Stimulated activated CD4-positive, alpha-beta T cell treated with anti-CD3 and anti-CD28 coated beads, Interleukin-15, amount 100 ng/mL, for 24 hours (primary cell): ENCODE data around the gene SH3BP1.
"Not testable (repeated sequence)": the region's sequence is repeated elsewhere in the genome, so short reads cannot be mapped to it uniquely, and the experiment has no call there.

Source experiments
- DNase-seq: peaks from one replicate; pipeline ENCODE4 v3.0.0-alpha.2; 2020

The SH3BP1 gene, protein sequence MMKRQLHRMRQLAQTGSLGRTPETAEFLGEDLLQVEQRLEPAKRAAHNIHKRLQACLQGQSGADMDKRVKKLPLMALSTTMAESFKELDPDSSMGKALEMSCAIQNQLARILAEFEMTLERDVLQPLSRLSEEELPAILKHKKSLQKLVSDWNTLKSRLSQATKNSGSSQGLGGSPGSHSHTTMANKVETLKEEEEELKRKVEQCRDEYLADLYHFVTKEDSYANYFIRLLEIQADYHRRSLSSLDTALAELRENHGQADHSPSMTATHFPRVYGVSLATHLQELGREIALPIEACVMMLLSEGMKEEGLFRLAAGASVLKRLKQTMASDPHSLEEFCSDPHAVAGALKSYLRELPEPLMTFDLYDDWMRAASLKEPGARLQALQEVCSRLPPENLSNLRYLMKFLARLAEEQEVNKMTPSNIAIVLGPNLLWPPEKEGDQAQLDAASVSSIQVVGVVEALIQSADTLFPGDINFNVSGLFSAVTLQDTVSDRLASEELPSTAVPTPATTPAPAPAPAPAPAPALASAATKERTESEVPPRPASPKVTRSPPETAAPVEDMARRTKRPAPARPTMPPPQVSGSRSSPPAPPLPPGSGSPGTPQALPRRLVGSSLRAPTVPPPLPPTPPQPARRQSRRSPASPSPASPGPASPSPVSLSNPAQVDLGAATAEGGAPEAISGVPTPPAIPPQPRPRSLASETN

DNA sequence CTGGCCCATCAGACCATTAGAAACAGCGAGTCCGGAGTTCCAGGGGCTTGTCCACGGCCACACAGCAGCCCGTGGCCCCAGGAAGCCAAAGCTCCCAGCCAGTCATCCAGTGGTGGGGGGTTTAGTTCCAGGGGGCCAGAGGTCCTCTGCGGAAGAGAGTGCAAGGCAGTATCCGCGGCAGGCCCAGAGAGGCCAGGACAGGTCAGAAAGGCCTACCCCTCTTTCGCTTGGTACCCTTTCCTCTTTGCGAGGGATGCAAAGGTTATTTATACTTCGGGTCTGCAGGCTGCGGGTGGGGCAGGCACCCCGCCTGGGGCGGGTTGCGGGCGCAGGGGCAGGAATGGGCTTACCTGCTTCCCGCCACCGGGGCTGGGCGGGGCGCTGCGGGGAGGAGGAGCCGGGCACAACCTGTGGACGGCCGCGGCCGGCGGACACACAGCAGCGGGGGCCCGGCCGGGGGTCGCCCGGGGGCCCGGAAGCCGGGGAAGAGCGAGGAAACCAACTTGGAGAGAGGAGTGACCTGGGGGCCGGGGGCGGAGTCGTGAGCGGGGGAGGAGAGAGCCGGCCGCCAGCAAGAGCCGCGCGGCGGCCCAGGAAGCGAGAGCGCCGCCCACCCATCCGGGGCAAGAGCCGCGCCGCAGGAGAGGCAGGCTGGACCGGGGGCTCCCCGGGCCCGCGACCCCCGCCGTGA is at the start of gene SH3BP1:
TSS of gene SH3BP1 (plus strand) at position 600 of the 691 bp plus-strand sequence. CDS start 119 bp downstream, outside the sequence.
- DNase-seq: peak; percentile 79

DNA sequence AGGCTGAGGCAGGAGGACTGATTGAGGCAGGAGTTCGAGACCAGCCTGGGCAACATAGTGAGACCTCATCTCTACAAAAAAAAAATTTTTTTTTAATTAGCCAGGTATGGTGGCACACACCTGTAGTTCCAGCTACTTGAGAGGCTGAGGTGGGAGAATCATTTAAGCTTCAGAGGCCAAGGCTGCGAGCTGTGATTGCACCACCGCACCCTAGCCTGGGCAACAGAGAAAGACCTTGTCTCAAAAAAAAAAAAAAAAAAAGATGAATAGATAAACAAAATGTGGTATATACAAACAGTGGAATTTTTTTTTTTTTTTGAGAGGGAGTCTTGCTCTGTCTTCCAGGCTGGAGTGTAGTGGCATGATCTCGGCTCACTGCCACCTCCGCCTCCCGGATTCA is 48.4 kb upstream of the SH3BP1 start:
- DNase-seq: not testable (repeated sequence)

- DNase-seq: no peak
These were observed 47.6 kb upstream of the SH3BP1 start for GRCh38 chr22:37591823-37592404.

GRCh38 chr22:37594237-37594636 is 45.2 kb upstream of the SH3BP1 start:
- DNase-seq: no peak

- DNase-seq: no peak
These were observed 40.3 kb upstream of the SH3BP1 start for GRCh38 chr22:37599153-37599552.

DNA sequence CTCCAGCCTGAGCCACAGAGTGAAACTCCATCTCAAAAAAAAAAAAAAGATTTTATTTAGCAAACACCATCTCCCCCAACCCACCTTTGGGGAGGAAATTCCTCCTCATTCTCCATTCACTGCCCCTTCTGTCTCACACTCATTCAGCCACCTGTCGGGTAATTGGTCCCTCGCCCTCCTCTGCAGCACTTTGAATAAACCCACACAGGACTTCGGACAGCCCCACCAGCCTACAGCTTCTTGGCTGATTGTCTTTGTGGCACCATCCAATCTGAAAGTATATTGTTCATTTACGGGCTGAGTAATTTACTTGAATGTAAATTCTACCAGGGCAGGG is 38.3 kb upstream of the SH3BP1 start:
- DNase-seq: no peak

GRCh38 chr22:37601540-37602442 is 37.7 kb upstream of the SH3BP1 start:
- no peak for DNase-seq

GRCh38 chr22:37602546-37603277 is 36.8 kb upstream of the SH3BP1 start:
- DNase-seq: not testable (repeated sequence)

GRCh38 chr22:37604074-37604473 is 35.4 kb upstream of the SH3BP1 start:
- DNase-seq: no peak

DNA sequence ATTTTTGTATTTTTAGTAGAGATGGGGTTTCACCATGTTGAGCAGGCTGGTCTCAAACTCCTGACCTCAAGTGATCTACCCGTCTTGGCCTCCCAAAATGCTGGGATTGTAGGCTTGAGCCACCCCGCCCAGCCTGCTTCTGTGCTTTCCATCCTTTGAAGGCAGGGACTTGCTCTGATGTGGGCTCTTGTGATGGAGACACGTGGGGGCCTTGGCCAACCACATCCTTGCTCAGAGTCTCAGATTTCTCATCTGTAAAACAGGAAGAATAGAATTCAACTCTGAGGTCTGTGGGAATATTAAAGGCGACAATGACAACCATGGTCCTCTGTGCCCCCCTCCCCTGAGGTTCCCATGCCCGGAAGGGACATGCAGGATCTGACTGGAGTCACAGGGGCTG is 34.6 kb upstream of the SH3BP1 start:
- DNase-seq: peak; percentile 53

- DNase-seq: peak; percentile 94
These were observed 32.2 kb upstream of the SH3BP1 start for GRCh38 chr22:37607010-37607934.

DNA sequence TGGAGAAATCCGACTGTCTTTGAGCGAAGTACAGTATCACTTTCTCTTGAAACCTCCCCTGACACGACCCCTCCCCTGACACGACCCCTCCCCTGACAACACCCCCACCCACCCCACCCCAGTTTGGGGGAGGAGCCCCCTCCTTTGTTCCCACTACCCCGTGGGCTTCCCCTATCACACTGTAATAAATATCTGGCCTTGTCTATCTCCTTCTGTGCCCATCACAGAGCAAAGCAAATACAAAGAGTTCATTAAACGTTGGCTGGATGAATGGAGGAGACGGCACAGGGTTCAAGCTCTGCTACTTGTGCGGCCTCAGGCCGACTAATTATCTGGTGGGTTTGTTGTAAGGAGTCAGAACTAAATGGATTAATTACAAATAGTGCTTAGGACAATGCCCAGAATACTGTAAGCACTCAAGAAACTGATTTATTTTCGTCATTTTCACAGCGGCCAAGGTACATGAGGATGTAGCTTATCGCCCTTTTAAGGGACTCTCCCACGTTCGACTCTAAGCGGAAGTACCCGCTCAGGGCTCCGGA is 31.5 kb upstream of the SH3BP1 start:
- no peak for DNase-seq

DNA sequence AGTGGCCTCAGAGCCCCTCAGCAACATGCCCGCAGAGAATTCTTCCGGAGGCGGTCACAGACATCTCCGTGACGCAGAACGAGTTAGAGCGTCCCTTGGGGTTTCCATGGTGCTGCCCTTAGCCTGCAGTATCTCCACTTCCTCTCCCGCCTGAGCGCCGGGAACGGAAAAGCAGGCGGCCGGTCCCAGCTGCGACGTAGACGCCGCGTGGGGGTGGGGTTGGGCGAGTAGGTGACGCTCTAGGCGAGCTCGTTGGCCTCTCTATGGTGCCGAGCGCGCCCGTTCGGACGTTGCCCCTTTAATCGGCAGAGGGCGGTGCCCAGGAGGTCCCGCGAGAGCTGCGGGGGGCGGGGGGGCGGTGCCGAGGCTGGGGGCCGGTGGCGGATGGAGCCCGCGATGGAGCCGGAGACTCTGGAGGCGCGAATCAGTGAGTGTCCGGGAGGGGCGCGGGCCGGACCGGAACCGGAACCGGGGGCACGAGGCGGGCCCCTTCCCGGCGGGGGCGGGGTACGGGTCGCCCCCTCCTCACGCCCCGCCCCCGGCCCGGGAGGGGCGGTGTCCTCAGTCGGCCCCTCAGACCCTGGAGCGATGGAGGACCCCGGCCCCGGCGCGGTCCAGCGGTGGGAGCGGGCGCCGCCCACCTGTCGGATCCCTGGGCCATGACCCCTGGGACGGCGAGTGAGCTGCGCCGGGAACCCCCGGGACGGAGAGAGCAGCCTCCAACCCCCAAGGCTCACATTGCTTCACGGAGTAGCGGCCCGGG is 30.8 kb upstream of the SH3BP1 start, which contains the start of gene GGA1:
TSS of gene GGA1 (plus strand) at position 358 of the 763 bp plus-strand sequence. CDS start at position 385, 27 bp downstream.
- peak; percentile 97 for DNase-seq

DNA sequence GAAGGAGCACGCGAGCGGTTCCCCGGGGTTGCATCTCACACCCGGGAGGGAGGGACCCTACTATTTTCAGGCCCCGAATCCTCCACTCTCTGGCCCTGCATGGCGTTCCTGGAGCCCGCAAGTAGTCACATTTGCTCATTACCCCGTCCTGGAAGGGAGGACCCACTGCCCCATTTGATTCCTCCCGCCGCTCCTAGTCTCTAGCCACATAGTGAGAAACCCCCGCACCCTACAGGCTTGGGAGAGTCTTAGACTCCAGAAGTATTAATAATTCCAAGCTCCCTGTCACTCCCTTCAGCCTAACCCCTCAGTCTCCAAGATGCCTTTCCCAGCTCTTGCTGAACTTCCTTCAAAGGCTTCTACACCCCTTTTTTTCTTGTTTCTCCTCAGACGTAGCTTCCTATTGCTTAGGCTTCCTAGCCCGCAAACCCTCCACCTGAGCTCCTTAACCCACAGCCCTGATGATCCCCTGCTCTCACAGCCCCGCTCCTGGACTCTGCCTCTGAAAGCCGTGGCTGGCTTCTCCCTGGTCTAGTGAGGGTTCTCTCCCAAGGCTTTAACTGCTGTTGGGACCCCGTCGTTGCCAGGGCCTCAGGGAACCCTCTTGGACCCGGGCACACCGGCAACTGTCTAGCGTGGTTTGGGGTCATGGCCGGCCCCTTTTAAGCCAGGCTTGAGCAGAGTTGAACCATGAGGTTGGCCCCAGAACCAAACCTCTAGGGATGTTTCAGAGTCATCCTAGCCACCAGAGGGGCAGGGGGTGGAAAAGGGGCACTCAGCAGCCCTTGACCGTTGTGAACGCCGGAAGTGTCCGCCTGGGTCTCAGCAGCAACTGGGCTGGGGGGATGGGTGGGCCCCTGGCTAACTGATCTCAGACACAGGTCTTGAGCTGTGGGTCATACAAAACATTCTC is 30.0 kb upstream of the SH3BP1 start:
- no peak for DNase-seq

- DNase-seq: not testable (repeated sequence)
These were observed 29.4 kb upstream of the SH3BP1 start for GRCh38 chr22:37610153-37610475.

- no peak for DNase-seq
These were observed 28.9 kb upstream of the SH3BP1 start for GRCh38 chr22:37610480-37611129.

GRCh38 chr22:37611207-37611606 is 28.3 kb upstream of the SH3BP1 start:
- DNase-seq: no peak
